ENCODE results near the gene AJM1.
"Not testable (repeated sequence)": the region's sequence is repeated elsewhere in the genome, so short reads cannot be mapped to it uniquely, and the experiment has no call there.

The AJM1 gene

GRCh38 chr9:136856541-136857141 is 14.4 kb downstream of the AJM1 start:
- DNase-seq, result no peak

GRCh38 chr9:136857166-136857565 is 14.9 kb downstream of the AJM1 start:
- no peak for DNase-seq

- no peak for DNase-seq
These were observed 15.5 kb downstream of the AJM1 start for GRCh38 chr9:136857581-136858412.

GRCh38 chr9:136858452-136858843 is 16.2 kb downstream of the AJM1 start:
- no peak for DNase-seq

- no peak for DNase-seq
These were observed 16.8 kb downstream of the AJM1 start for GRCh38 chr9:136858844-136859757.

GRCh38 chr9:136860529-136860928 is 18.3 kb downstream of the AJM1 start:
- DNase-seq, result no peak

- DNase-seq, result no peak
These were observed 18.9 kb downstream of the AJM1 start for GRCh38 chr9:136860933-136861873.

- no peak for DNase-seq
These were observed 19.7 kb downstream of the AJM1 start for GRCh38 chr9:136861874-136862457.

- no peak for DNase-seq
These were observed 20.8 kb downstream of the AJM1 start for GRCh38 chr9:136862849-136863622.

- no peak for DNase-seq
These were observed 21.5 kb downstream of the AJM1 start for GRCh38 chr9:136863623-136864273.

- no peak for DNase-seq
These were observed 22.9 kb downstream of the AJM1 start for GRCh38 chr9:136865041-136865767.

GRCh38 chr9:136865768-136866103 is 23.5 kb downstream of the AJM1 start:
- no peak for DNase-seq

- DNase-seq, result not testable (repeated sequence)
These were observed 24.7 kb downstream of the AJM1 start for GRCh38 chr9:136866898-136867421.

- DNase-seq, result no peak
These were observed 25.2 kb downstream of the AJM1 start for GRCh38 chr9:136867480-136867879.

GRCh38 chr9:136867917-136868316 is 25.6 kb downstream of the AJM1 start:
- no peak for DNase-seq

GRCh38 chr9:136868644-136869043 is 26.4 kb downstream of the AJM1 start:
- no peak for DNase-seq

- not testable (repeated sequence) for DNase-seq
These were observed 27.3 kb downstream of the AJM1 start for GRCh38 chr9:136869611-136870010.

- DNase-seq, result no peak
These were observed 32.9 kb downstream of the AJM1 start for GRCh38 chr9:136875155-136875554.

- no peak for DNase-seq
These were observed 34.2 kb downstream of the AJM1 start for GRCh38 chr9:136876476-136876875.

- DNase-seq, result peak; percentile 62
These were observed 38.4 kb downstream of the AJM1 start for GRCh38 chr9:136880651-136881050.
